Measurements from ENCODE around the gene EN1.

EN1 gene

GRCh38 chr2:118835746-118836410 lies 11.6 kb downstream of the EN1 start:
- TF ChIP-seq BHLHE40 (IDR thresholded peaks at IDR 0.05; ENCODE audit: borderline replicate concordance) (no peak), HDGF (IDR thresholded peaks at IDR 0.05; ENCODE audit: borderline replicate concordance) (no peak), L3MBTL2 (conservative IDR thresholded peaks at IDR 0.05) (no peak), FOXM1 (IDR thresholded peaks at IDR 0.05; ENCODE audit: borderline replicate concordance) (no peak), CTBP1 (IDR thresholded peaks at IDR 0.05; ENCODE audit: borderline replicate concordance) (no peak), ARNT (IDR thresholded peaks at IDR 0.05) (no peak), NFRKB (IDR thresholded peaks at IDR 0.05) (no peak), ELF4 (IDR thresholded peaks at IDR 0.05) (no peak), FOXK2 (IDR thresholded peaks at IDR 0.05) (no peak), SP1 (IDR thresholded peaks at IDR 0.05) (no peak), ZNF384 (IDR thresholded peaks at IDR 0.05) (no peak), TARDBP (IDR thresholded peaks at IDR 0.05) (no peak), FOXA1 (IDR thresholded peaks at IDR 0.05) (no peak), SUZ12 (IDR thresholded peaks at IDR 0.05) (no peak), LEF1 (IDR thresholded peaks at IDR 0.05; ENCODE audit: borderline replicate concordance) (no peak)
- TF ChIP-seq, protein P1, sequence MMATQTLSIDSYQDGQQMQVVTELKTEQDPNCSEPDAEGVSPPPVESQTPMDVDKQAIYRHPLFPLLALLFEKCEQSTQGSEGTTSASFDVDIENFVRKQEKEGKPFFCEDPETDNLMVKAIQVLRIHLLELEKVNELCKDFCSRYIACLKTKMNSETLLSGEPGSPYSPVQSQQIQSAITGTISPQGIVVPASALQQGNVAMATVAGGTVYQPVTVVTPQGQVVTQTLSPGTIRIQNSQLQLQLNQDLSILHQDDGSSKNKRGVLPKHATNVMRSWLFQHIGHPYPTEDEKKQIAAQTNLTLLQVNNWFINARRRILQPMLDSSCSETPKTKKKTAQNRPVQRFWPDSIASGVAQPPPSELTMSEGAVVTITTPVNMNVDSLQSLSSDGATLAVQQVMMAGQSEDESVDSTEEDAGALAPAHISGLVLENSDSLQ (IDR thresholded peaks at IDR 0.05): no peak
- ChIA-PET CTCF (no interaction called here), POLR2A (no interaction called here)
- no peak for DNase-seq (ENCODE audit: extremely low spot score)

- ChIA-PET POLR2A (no interaction called here), CTCF (no interaction called here)
- TF ChIP-seq NFRKB (IDR thresholded peaks at IDR 0.05): no peak
- TF ChIP-seq, protein P1 (IDR thresholded peaks at IDR 0.05): no peak
- no peak for TF ChIP-seq LEF1 (IDR thresholded peaks at IDR 0.05; ENCODE audit: borderline replicate concordance)
- TF ChIP-seq ELF4 (IDR thresholded peaks at IDR 0.05): no peak
- DNase-seq (ENCODE audit: extremely low spot score): no peak
These were observed 12.3 kb downstream of the EN1 start for GRCh38 chr2:118834901-118835745.

GRCh38 chr2:118834440-118834810 lies 13.0 kb downstream of the EN1 start:
- ChIA-PET POLR2A (no interaction called here), CTCF (no interaction called here)
- TF ChIP-seq, protein P1 (IDR thresholded peaks at IDR 0.05): no peak
- TF ChIP-seq NFRKB (IDR thresholded peaks at IDR 0.05) (no peak), TARDBP (IDR thresholded peaks at IDR 0.05) (no peak), CTBP1 (IDR thresholded peaks at IDR 0.05; ENCODE audit: borderline replicate concordance) (no peak), LEF1 (IDR thresholded peaks at IDR 0.05; ENCODE audit: borderline replicate concordance) (no peak), FOXA1 (IDR thresholded peaks at IDR 0.05) (no peak), L3MBTL2 (conservative IDR thresholded peaks at IDR 0.05) (no peak), SP1 (IDR thresholded peaks at IDR 0.05) (no peak), FOXK2 (IDR thresholded peaks at IDR 0.05) (no peak), ZNF384 (IDR thresholded peaks at IDR 0.05) (no peak), BHLHE40 (IDR thresholded peaks at IDR 0.05; ENCODE audit: borderline replicate concordance) (no peak), HDGF (IDR thresholded peaks at IDR 0.05; ENCODE audit: borderline replicate concordance) (no peak), ARNT (IDR thresholded peaks at IDR 0.05) (no peak), SUZ12 (IDR thresholded peaks at IDR 0.05) (no peak), ELF4 (IDR thresholded peaks at IDR 0.05) (no peak), FOXM1 (IDR thresholded peaks at IDR 0.05; ENCODE audit: borderline replicate concordance) (no peak)
- no peak for DNase-seq (ENCODE audit: extremely low spot score)

GRCh38 chr2:118833716-118834439 lies 13.6 kb downstream of the EN1 start:
- CTCF ChIA-PET: no interaction called here
- TF ChIP-seq L3MBTL2 (conservative IDR thresholded peaks at IDR 0.05) (no peak), BHLHE40 (IDR thresholded peaks at IDR 0.05; ENCODE audit: borderline replicate concordance) (no peak), SP1 (IDR thresholded peaks at IDR 0.05) (no peak), FOXK2 (IDR thresholded peaks at IDR 0.05) (no peak), HDGF (IDR thresholded peaks at IDR 0.05; ENCODE audit: borderline replicate concordance) (no peak), NFRKB (IDR thresholded peaks at IDR 0.05) (no peak), FOXM1 (IDR thresholded peaks at IDR 0.05; ENCODE audit: borderline replicate concordance) (no peak), SUZ12 (IDR thresholded peaks at IDR 0.05) (no peak), CTBP1 (IDR thresholded peaks at IDR 0.05; ENCODE audit: borderline replicate concordance) (no peak), ELF4 (IDR thresholded peaks at IDR 0.05) (no peak), ZNF384 (IDR thresholded peaks at IDR 0.05) (no peak), ARNT (IDR thresholded peaks at IDR 0.05) (no peak), TARDBP (IDR thresholded peaks at IDR 0.05) (no peak), LEF1 (IDR thresholded peaks at IDR 0.05; ENCODE audit: borderline replicate concordance) (no peak), FOXA1 (IDR thresholded peaks at IDR 0.05) (no peak)
- TF ChIP-seq, protein P1 (IDR thresholded peaks at IDR 0.05): no peak
- POLR2A ChIA-PET: no interaction called here
- no peak for DNase-seq (ENCODE audit: extremely low spot score)
